Activated naive CD8-positive, alpha-beta T cell treated with anti-CD3 and anti-CD28 coated beads, Interleukin-2, amount 10 ng/mL, durations not matched to agents 7 days and 5 days (primary cell): ENCODE data around the gene DRC3. TPM values are rescaled to one million over a fixed set of nuclear protein-coding genes. Genes with fewer than 3 reads are reported as not detected.

Source experiments
- ATAC-seq: fragments of 150-1000 bp; cut with Tn5 transposase; one replicate; pipeline ENCODE4 v1.10.0; 2021; ENCODE audit warnings: low read depth, moderate library complexity
- POLR2A ChIA-PET: fragments of 350-600 bp; sonication (Branson Sonifier 250); formaldehyde crosslinking; loops from one replicate; lab custom pipeline; 2021; ENCODE audit warnings: antibody characterized with exemption; lab: Charles Lee
- DNase-seq: peaks from one replicate; pipeline ENCODE4 v3.0.0; 2021
- H3K27ac Mint-ChIP-seq: one replicate; pipeline ENCODE4 v1.8.0; 2022; ENCODE audit warnings: mild to moderate bottlenecking, mixed read lengths
- H3K27me3 Mint-ChIP-seq: one replicate; pipeline ENCODE4 v1.8.0; 2022; ENCODE audit warnings: mild to moderate bottlenecking, moderate library complexity, mixed read lengths
- H3K36me3 Mint-ChIP-seq: one replicate; pipeline ENCODE4 v1.8.0; 2021; ENCODE audit warnings: mild to moderate bottlenecking, mixed read lengths
- H3K4me1 Mint-ChIP-seq: one replicate; pipeline ENCODE4 v1.8.0; 2021; ENCODE audit warnings: mixed read lengths
- H3K4me3 Mint-ChIP-seq: one replicate; pipeline ENCODE4 v1.8.0; 2022; ENCODE audit warnings: mild to moderate bottlenecking, moderate library complexity, mixed read lengths
- H3K9me3 Mint-ChIP-seq: one replicate; pipeline ENCODE4 v1.8.0; 2021; ENCODE audit warnings: mixed read lengths
- total RNA-seq, 2 experiments: library from RNA; stranded (reverse); gene quantifications; one replicate each; pipeline ENCODE4 v1.2.3, GENCODE V29; 2021

The DRC3 gene
- total RNA-seq, 2 experiments from 2014 or later, result 0.67 to 0.77 TPM

DNA sequence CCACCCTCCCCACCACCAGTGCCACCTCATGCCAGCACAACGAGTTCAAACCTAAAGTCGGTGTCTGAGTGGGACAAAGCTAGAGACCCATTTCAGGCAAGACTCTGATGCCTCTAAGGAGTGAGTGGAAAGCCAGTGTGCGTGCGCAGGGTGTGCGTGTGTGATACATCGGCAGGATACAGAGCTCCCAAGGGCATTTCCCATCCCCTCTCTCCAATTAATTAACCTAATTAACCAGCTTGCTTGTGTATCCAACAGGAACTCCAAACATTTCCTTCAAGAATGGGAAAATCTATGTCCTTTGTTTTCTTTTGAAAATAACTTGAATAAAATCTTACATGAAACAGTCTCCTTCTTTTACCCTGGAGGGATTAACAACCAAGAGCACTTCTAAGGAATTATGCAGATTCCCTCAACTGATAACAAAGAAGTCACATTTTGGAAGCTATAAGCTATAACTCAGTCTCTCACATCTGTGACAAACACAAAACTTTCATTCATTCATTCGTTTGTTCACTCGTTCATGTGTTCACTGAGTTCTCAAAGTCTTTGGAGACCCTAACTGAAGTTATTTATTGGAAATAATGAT lies 56.4 kb downstream of the DRC3 start:
- no peak overlapping the region for H3K27ac Mint-ChIP-seq
- H3K27me3 Mint-ChIP-seq, result no peaks in the 10 kb centered on the region
- POLR2A ChIA-PET, result interaction anchor here (0.7 kb wide), 1 partner anchor 9 kb away, joined by 5 read pairs; no protein-coding TSS in a partner anchor
- H3K4me1 Mint-ChIP-seq, result peaks cover 25% of the 10 kb centered on the region
- DNase-seq (no peak), ATAC-seq (no peak)
- H3K36me3 Mint-ChIP-seq, result peaks cover 7% of the 10 kb centered on the region
- H3K9me3 Mint-ChIP-seq, result no peaks in the 10 kb centered on the region
- no peak overlapping the region for H3K4me3 Mint-ChIP-seq

DNA sequence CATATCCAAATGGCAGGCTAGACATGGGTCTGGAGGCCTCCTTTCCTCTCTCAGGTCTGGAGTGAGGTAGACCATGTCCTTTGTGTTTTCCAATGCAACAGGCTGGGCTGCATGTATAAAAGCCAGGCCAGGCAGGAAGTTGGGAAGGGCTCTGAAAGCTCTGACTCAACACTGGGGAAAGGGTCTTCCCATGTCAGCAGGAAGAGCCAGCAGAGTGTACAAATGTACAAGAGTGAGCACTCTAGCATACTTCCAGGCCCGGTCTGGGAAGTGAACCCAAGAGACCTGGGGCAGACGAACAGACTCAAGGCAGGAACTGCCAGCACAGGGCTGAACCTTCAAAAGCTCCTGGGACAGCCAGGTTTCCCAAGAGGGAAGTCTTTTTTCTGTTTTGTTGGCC lies 59.3 kb downstream of the DRC3 start:
- Mint-ChIP-seq H3K4me3 (no peak overlapping the region), H3K4me1 (peaks cover 14% of the 10 kb centered on the region), H3K36me3 (peaks cover 5% of the 10 kb centered on the region), H3K27me3 (no peaks in the 10 kb centered on the region), H3K27ac (no peak overlapping the region), H3K9me3 (no peaks in the 10 kb centered on the region)
- ATAC-seq (no peak), DNase-seq (no peak)
- POLR2A ChIA-PET, result no interaction called here

DNA sequence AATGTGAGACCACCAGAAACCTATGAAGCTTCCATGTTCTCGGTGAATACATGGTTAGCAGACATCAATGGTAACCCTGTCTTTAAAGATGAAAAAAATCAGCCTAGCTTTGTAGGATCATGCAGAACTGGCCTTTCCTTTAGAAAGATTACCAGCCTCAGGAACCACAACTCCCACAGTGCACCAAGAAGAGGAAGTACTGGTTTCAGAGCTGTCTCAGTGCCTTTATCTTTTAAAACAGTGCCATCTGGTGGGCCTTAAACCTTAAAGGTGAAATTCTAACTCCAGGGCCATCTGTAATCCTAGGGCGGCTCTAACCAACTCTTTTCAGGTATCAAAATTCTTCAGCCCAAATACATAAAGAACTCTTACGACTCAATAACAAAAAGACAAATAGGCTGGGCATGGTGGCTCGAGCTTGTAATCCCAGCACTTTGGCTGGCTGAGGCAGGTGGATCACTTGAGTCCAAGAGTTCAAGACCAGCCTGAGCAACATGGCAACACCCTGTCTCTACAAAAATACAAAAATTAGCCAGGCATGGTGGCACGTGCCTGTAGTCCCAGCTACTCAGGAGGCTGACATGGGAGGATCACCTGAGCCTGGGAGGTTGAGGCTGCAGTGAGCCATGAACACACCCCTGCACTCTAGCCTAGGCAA lies 60.9 kb downstream of the DRC3 start:
- H3K4me1 Mint-ChIP-seq, result peaks cover 25% of the 10 kb centered on the region
- no peak for DNase-seq
- H3K9me3 Mint-ChIP-seq, result no peaks in the 10 kb centered on the region
- H3K36me3 Mint-ChIP-seq, result peaks cover 1% of the 10 kb centered on the region
- peak; percentile 91 for ATAC-seq
- no peak overlapping the region for H3K4me3 Mint-ChIP-seq
- POLR2A ChIA-PET, result interaction anchor here (0.8 kb wide), 1 partner anchor 179 kb away, joined by 3 read pairs; no protein-coding TSS in a partner anchor
- H3K27ac Mint-ChIP-seq, result no peak overlapping the region
- H3K27me3 Mint-ChIP-seq, result no peaks in the 10 kb centered on the region

DNA sequence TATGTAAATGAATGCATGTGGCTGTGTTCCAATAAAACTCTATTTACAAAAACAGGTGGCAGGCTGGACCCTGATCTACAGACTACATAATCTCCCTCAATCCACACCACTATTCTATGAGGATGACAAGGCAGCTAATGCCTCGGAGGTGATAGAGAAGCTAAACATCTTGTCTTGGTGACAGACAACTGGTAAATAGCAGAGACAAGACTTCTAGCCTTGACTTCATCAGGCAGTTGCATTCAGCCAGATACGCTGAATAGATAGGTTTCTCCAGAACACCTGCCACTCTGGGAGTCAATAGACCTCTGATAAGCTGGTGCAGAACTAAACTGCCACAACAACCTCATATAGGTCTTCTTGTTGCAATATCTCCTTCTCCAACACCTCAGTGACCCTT lies 63.0 kb downstream of the DRC3 start:
- Mint-ChIP-seq H3K36me3 (peaks cover 4% of the 10 kb centered on the region), H3K27ac (no peak overlapping the region), H3K4me1 (peaks cover 30% of the 10 kb centered on the region), H3K4me3 (no peak overlapping the region), H3K9me3 (no peaks in the 10 kb centered on the region), H3K27me3 (no peaks in the 10 kb centered on the region)
- DNase-seq (no peak), ATAC-seq (no peak)
- POLR2A ChIA-PET, result no interaction called here

GRCh38 chr17:18037486-18037885 lies 64.8 kb downstream of the DRC3 start:
- H3K4me3 Mint-ChIP-seq, result peak overlapping the region; percentile 98
- POLR2A ChIA-PET, result no interaction called here

GRCh38 chr17:18038149-18038850 lies 65.6 kb downstream of the DRC3 start:
- Mint-ChIP-seq H3K4me3 (peak overlapping the region; percentile 98), H3K27ac (peak overlapping the region; percentile 97), H3K27me3 (no peaks in the 10 kb centered on the region), H3K9me3 (no peaks in the 10 kb centered on the region), H3K4me1 (peaks cover 36% of the 10 kb centered on the region), H3K36me3 (peaks cover 4% of the 10 kb centered on the region)
- ATAC-seq (no peak), DNase-seq (no peak)
- POLR2A ChIA-PET, result interaction anchor here (0.6 to 1.5 kb wide), 2 partner anchors 9 to 361 kb away, joined by 3 to 5 read pairs; no protein-coding TSS in a partner anchor

More at GRCh38 chr17:18037486-18037885, 64.8 kb downstream of the DRC3 start:
- H3K27me3 Mint-ChIP-seq, result no peaks in the 10 kb centered on the region
- H3K36me3 Mint-ChIP-seq, result peaks cover 4% of the 10 kb centered on the region
- no peaks in the 10 kb centered on the region for H3K9me3 Mint-ChIP-seq
- peak overlapping the region; percentile 97 for H3K27ac Mint-ChIP-seq
- ATAC-seq (no peak), DNase-seq (no peak)
- H3K4me1 Mint-ChIP-seq, result peaks cover 38% of the 10 kb centered on the region

- POLR2A ChIA-PET, result interaction anchor here (1.5 kb wide), 1 partner anchor 362 kb away, joined by 3 read pairs; no protein-coding TSS in a partner anchor
- Mint-ChIP-seq H3K4me1 (peaks cover 33% of the 10 kb centered on the region), H3K27ac (peak within 1 kb of the TSS; percentile 97)
Observed at GRCh38 chr17:18038861-18039534, 66.3 kb downstream of the DRC3 start, which contains the start of the genes ATPAF2 and GID4. TSS of gene ATPAF2 (minus strand) at chr17:18039168. CDS start at chr17:18039013, 155 bp downstream. TSS of gene GID4 (plus strand) at chr17:18039408. CDS start at chr17:18039465, 57 bp downstream.

GRCh38 chr17:18039535-18040260 lies 67.0 kb downstream of the DRC3 start:
- POLR2A ChIA-PET, result interaction anchor here (1.5 kb wide), 1 partner anchor 362 kb away, joined by 3 read pairs; no protein-coding TSS in a partner anchor
- Mint-ChIP-seq H3K4me1 (peaks cover 33% of the 10 kb centered on the region), H3K4me3 (peak overlapping the region; percentile 98), H3K36me3 (peaks cover 4% of the 10 kb centered on the region), H3K9me3 (no peaks in the 10 kb centered on the region), H3K27me3 (no peaks in the 10 kb centered on the region), H3K27ac (peak overlapping the region; percentile 97)
- DNase-seq (no peak), ATAC-seq (peak; percentile 40)

More at GRCh38 chr17:18038861-18039534, 66.3 kb downstream of the DRC3 start, which contains the start of the genes ATPAF2 and GID4:
- H3K36me3 Mint-ChIP-seq, result peaks cover 4% of the 10 kb centered on the region
- ATAC-seq (peak; percentile 90), DNase-seq (peak; percentile 100)
- H3K27me3 Mint-ChIP-seq, result no peaks in the 10 kb centered on the region
- peak within 1 kb of the TSS; percentile 98 for H3K4me3 Mint-ChIP-seq
- no peaks in the 10 kb centered on the region for H3K9me3 Mint-ChIP-seq

DNA sequence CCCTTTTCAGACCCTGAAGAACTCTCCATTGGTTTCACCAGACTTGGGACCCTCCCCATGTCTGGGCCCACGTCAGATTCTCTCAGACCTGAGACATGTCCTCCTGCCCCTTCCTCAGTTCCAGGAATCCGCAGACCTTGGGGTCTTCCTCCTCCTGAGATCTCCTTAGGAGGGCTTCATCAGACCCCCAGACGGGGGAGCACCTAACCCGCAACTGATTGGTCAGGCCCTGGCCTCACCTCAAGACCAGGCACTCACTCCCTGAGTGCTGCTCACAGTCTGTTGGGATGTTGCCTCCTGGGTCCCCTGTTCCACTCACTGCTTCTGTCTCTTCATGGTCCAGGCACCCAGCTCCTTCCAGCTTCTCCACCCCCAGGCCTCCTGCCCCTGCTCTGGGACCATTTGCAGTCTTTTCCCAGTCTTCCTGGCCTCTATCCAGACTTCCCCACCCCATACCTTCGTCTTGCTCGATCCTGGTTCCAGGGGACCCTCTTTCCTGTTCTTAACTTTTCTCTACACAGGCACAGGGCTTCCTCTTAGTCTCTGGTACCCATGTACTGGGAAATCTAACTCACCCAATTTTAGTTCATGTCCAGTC lies 67.7 kb downstream of the DRC3 start:
- POLR2A ChIA-PET, result interaction anchor here (0.6 kb wide), 1 partner anchor 9 kb away, joined by 3 read pairs; no protein-coding TSS in a partner anchor
- peak overlapping the region; percentile 85 for H3K27ac Mint-ChIP-seq
- H3K9me3 Mint-ChIP-seq, result no peaks in the 10 kb centered on the region

DNA sequence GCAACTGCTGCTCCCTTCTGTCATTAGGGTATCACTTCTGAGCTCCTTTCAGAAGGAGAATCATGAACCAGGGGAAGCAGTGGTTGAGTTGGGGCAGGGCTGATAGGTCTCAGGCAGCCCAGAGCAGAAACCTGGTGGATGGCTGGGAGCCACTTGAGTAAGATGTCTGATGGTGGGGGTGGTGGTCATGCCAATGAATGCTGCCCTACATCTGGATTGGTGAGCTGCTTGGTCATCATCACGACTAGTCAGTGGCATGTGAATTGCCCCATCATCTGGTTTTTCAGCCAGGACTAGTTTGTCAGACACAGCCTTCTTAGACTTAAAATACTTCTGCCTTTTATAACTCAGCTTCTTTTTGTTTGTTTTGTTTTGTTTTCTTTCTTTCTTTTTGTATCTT lies 69.1 kb downstream of the DRC3 start:
- no peak overlapping the region for H3K4me3 Mint-ChIP-seq
- no peaks in the 10 kb centered on the region for H3K27me3 Mint-ChIP-seq
- POLR2A ChIA-PET, result no interaction called here
- H3K9me3 Mint-ChIP-seq, result no peaks in the 10 kb centered on the region
- peaks cover 5% of the 10 kb centered on the region for H3K36me3 Mint-ChIP-seq
- H3K4me1 Mint-ChIP-seq, result peaks cover 29% of the 10 kb centered on the region
- DNase-seq (no peak), ATAC-seq (no peak)
- H3K27ac Mint-ChIP-seq, result no peak overlapping the region

More for the DNA sequence above, 67.7 kb downstream of the DRC3 start:
- H3K27me3 Mint-ChIP-seq, result no peaks in the 10 kb centered on the region
- DNase-seq (no peak), ATAC-seq (no peak)
- H3K36me3 Mint-ChIP-seq, result peaks cover 4% of the 10 kb centered on the region
- peaks cover 33% of the 10 kb centered on the region for H3K4me1 Mint-ChIP-seq
- peak overlapping the region; percentile 91 for H3K4me3 Mint-ChIP-seq

- Mint-ChIP-seq H3K27ac (no peak overlapping the region), H3K36me3 (peaks cover 10% of the 10 kb centered on the region), H3K4me3 (no peak overlapping the region), H3K4me1 (peaks cover 20% of the 10 kb centered on the region), H3K9me3 (no peaks in the 10 kb centered on the region), H3K27me3 (no peaks in the 10 kb centered on the region)
- POLR2A ChIA-PET, result no interaction called here
- ATAC-seq, result no peak
- no peak for DNase-seq
Observed at GRCh38 chr17:18042983-18043382, 70.3 kb downstream of the DRC3 start.

GRCh38 chr17:18043491-18043890 lies 70.8 kb downstream of the DRC3 start:
- no peaks in the 10 kb centered on the region for H3K9me3 Mint-ChIP-seq
- no peaks in the 10 kb centered on the region for H3K27me3 Mint-ChIP-seq
- no peak for ATAC-seq

More at GRCh38 chr17:18043491-18043890, 70.8 kb downstream of the DRC3 start:
- no peak overlapping the region for H3K4me3 Mint-ChIP-seq
- DNase-seq, result no peak
- H3K27ac Mint-ChIP-seq, result no peak overlapping the region
- peaks cover 18% of the 10 kb centered on the region for H3K4me1 Mint-ChIP-seq
- peaks cover 10% of the 10 kb centered on the region for H3K36me3 Mint-ChIP-seq
- POLR2A ChIA-PET, result no interaction called here
